ENCODE measurements around the gene BMP7.
"Not testable (repeated sequence)": the region's sequence is repeated elsewhere in the genome, so short reads cannot be mapped to it uniquely, and the experiment has no call there.

The BMP7 gene

GRCh38 chr20:57256205-57256604 lies 10.2 kb downstream of the BMP7 start:
- FAIRE-seq (no peak), DNase-seq (ENCODE audit: extremely low spot score, insufficient read length, low read depth) (no peak)

GRCh38 chr20:57255183-57255582 lies 11.3 kb downstream of the BMP7 start:
- FAIRE-seq: no peak

GRCh38 chr20:57252559-57253162 lies 13.8 kb downstream of the BMP7 start:
- DNase-seq (ENCODE audit: extremely low spot score, insufficient read length, low read depth): no peak
- FAIRE-seq: no peak

More at GRCh38 chr20:57255183-57255582, 11.3 kb downstream of the BMP7 start:
- DNase-seq (ENCODE audit: extremely low spot score, insufficient read length, low read depth): no peak

- FAIRE-seq: no peak
These were observed 14.5 kb downstream of the BMP7 start for GRCh38 chr20:57251949-57252348.

GRCh38 chr20:57251344-57251743 lies 15.1 kb downstream of the BMP7 start:
- no peak for FAIRE-seq
- no peak for DNase-seq (ENCODE audit: extremely low spot score, insufficient read length, low read depth)

More at GRCh38 chr20:57251949-57252348, 14.5 kb downstream of the BMP7 start:
- no peak for DNase-seq (ENCODE audit: extremely low spot score, insufficient read length, low read depth)

GRCh38 chr20:57250607-57251343 lies 15.7 kb downstream of the BMP7 start:
- FAIRE-seq (no peak), DNase-seq (ENCODE audit: extremely low spot score, insufficient read length, low read depth) (no peak)

GRCh38 chr20:57249772-57250171 lies 16.7 kb downstream of the BMP7 start:
- DNase-seq (ENCODE audit: extremely low spot score, insufficient read length, low read depth) (no peak), FAIRE-seq (no peak)

- no peak for FAIRE-seq
- DNase-seq (ENCODE audit: extremely low spot score, insufficient read length, low read depth): no peak
These were observed 17.4 kb downstream of the BMP7 start for GRCh38 chr20:57249073-57249472.

GRCh38 chr20:57248132-57248797 lies 18.2 kb downstream of the BMP7 start:
- FAIRE-seq (no peak), DNase-seq (ENCODE audit: extremely low spot score, insufficient read length, low read depth) (no peak)

GRCh38 chr20:57247292-57247965 lies 19.0 kb downstream of the BMP7 start:
- no peak for DNase-seq (ENCODE audit: extremely low spot score, insufficient read length, low read depth)
- no peak for FAIRE-seq

- DNase-seq (ENCODE audit: extremely low spot score, insufficient read length, low read depth) (no peak), FAIRE-seq (no peak)
These were observed 20.4 kb downstream of the BMP7 start for GRCh38 chr20:57245997-57246396.

- FAIRE-seq (no peak), DNase-seq (ENCODE audit: extremely low spot score, insufficient read length, low read depth) (no peak)
These were observed 21.7 kb downstream of the BMP7 start for GRCh38 chr20:57244627-57245214.

GRCh38 chr20:57244221-57244585 lies 22.2 kb downstream of the BMP7 start:
- FAIRE-seq: no peak

GRCh38 chr20:57243480-57244220 lies 22.8 kb downstream of the BMP7 start:
- DNase-seq (ENCODE audit: extremely low spot score, insufficient read length, low read depth) (no peak), FAIRE-seq (no peak)

More at GRCh38 chr20:57244221-57244585, 22.2 kb downstream of the BMP7 start:
- no peak for DNase-seq (ENCODE audit: extremely low spot score, insufficient read length, low read depth)

GRCh38 chr20:57242414-57242813 lies 24.0 kb downstream of the BMP7 start:
- DNase-seq (ENCODE audit: extremely low spot score, insufficient read length, low read depth) (no peak), FAIRE-seq (no peak)

GRCh38 chr20:57241363-57241991 lies 25.0 kb downstream of the BMP7 start:
- DNase-seq (ENCODE audit: extremely low spot score, insufficient read length, low read depth) (no peak), FAIRE-seq (no peak)

- DNase-seq (ENCODE audit: extremely low spot score, insufficient read length, low read depth) (no peak), FAIRE-seq (no peak)
These were observed 25.7 kb downstream of the BMP7 start for GRCh38 chr20:57240581-57241362.

GRCh38 chr20:57239725-57240124 lies 26.7 kb downstream of the BMP7 start:
- FAIRE-seq: not testable (repeated sequence)

More at GRCh38 chr20:57239725-57240124, 26.7 kb downstream of the BMP7 start:
- DNase-seq (ENCODE audit: extremely low spot score, insufficient read length, low read depth): not testable (repeated sequence)
